Astrocyte (in vitro differentiated cells and primary cell): ENCODE measurements around the gene PLEKHM2.

ENCODE experiments used
- EZH2 ChIP-seq: IDR thresholded peaks from 2 replicates; pipeline ENCODE4 v1.6.1; 2012; ENCODE audit warnings: mild to moderate bottlenecking, low read length, inconsistent platforms; ENCODE audit not compliant: insufficient read depth
- TF ChIP-seq, protein P1 (sequence below): IDR thresholded peaks from 2 replicates; pipeline ENCODE4 v1.5.1; 2011; ENCODE audit warnings: low read depth, mild to moderate bottlenecking, inconsistent platforms, low read length, moderate library complexity; ENCODE audit not compliant: insufficient read depth

GRCh38 chr1:15674386-15675159 is 9.5 kb upstream of the PLEKHM2 start:
- TF ChIP-seq, protein P1, sequence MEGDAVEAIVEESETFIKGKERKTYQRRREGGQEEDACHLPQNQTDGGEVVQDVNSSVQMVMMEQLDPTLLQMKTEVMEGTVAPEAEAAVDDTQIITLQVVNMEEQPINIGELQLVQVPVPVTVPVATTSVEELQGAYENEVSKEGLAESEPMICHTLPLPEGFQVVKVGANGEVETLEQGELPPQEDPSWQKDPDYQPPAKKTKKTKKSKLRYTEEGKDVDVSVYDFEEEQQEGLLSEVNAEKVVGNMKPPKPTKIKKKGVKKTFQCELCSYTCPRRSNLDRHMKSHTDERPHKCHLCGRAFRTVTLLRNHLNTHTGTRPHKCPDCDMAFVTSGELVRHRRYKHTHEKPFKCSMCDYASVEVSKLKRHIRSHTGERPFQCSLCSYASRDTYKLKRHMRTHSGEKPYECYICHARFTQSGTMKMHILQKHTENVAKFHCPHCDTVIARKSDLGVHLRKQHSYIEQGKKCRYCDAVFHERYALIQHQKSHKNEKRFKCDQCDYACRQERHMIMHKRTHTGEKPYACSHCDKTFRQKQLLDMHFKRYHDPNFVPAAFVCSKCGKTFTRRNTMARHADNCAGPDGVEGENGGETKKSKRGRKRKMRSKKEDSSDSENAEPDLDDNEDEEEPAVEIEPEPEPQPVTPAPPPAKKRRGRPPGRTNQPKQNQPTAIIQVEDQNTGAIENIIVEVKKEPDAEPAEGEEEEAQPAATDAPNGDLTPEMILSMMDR: no peak
- no peak for TF ChIP-seq EZH2
